ENCODE measurements around the gene AP3S2. TPM values are rescaled to one million over a fixed set of nuclear protein-coding genes. Genes with fewer than 3 reads are reported as not detected.
A peak's percentile ranks its signal among the peaks of the same experiment; 100 is the strongest.

The AP3S2 gene
- total RNA-seq, 2 experiments from 2014 or later = 28.3 to 30.3 TPM

DNA sequence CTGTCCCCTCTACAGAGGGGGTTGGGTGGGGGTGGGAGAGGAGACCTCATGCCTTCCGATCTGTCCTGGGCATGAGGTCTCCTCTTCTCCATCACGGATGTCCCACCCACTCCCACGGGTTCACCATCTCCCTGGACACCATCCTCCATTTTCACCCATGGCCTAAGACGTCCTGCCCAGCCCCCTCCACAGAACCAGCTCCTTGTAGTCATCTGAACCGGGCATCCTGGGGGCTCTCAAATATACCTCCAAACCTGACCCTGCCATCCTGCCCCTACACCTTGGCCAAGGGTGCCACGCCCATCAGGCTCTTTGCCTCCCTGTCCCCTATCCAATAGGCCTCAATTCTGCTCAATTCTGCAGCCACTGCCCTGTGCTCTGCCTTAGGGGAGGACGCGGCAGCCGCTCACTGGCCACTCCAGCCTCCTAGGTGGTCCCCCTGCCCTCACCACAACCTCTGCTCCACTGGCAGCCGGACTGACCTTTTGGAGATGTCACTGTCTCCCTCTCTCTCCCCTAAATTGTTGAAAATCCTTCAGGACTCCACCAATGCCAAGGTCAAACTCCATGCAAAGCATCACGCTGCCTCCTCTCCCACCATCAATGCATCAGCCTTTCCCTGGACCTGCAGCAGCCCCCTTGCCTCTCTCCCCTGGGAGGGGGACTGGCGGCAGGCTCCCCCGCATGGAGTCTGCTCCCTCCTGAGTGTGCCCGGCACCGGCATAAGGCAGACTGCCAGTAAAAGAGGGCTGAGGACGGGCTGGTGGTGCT is 69.8 kb downstream of the AP3S2 start:
- Mint-ChIP-seq H3K4me1 (peaks cover 4% of the 10 kb centered on the region), H3K9me3 (no peaks in the 10 kb centered on the region), H3K27me3 (peaks cover 20% of the 10 kb centered on the region), H3K4me3 (no peak overlapping the region), H3K27ac (no peak overlapping the region), H3K36me3 (ENCODE audit: low read depth) (no peaks in the 10 kb centered on the region)
- DNase-seq = no peak
- ChIA-PET CTCF (no interaction called here), POLR2A (no interaction called here)

DNA sequence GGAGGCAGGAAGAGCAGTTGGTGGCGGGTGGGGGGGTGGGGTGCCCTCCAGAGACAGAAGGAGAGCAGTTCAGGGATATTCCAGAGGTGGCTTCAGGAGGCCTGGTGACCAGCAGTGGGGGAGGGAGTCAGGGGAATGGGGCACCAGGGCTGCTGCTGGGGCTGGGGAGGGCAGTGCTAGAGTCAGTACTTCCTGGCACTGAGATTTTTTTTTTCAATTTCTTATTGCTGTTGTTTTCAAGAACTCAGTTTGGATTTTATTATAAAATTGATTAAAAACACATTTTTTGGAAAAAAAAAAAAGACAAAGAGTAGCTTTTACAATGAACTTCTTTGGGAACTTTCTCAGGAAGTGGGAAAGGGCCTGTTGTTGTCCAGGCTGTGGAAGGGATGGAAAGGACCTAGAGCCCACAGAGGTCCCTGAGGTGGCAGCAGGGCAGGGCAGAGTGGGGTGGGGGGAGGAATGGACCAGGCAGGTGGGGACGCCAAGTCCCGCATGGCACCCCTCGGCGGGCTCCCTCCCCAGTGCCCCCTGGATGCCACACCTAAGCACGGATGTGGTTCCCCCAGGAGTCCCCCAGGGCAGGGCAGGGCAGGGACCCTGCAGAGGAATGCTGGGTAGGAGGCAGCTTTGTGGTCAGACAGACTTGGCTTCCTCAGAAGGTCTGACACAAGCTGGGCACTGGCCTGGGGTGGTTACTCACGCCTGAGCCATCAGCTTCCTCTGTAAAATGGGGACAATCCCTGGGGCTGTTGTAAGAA is 70.7 kb downstream of the AP3S2 start:
- POLR2A ChIA-PET = no interaction called here
- CTCF ChIA-PET = no interaction called here
- no peak for DNase-seq
- Mint-ChIP-seq H3K4me1 (peaks cover 4% of the 10 kb centered on the region), H3K9me3 (no peaks in the 10 kb centered on the region), H3K27me3 (peaks cover 22% of the 10 kb centered on the region), H3K4me3 (no peak overlapping the region), H3K27ac (no peak overlapping the region), H3K36me3 (ENCODE audit: low read depth) (no peaks in the 10 kb centered on the region)

DNA sequence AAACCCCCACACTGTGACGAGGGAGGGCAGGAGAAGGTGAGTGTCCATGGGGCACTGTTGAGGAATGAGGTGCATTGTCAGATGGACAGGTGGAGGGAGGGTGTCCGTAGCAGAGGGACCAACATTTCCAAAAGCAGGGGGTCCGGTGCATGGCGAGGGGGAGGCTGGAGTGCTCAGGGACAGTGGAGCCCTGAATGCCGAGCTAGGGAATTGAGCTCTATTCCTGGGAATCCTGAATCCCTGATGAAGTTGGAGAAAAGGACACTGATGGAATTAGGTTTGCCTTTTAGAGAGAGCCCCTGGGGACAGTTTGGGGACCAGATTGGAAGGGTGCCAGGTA is 71.2 kb downstream of the AP3S2 start:
- no peak overlapping the region for H3K4me3 Mint-ChIP-seq
- no peak overlapping the region for H3K27ac Mint-ChIP-seq
- no peaks in the 10 kb centered on the region for H3K36me3 Mint-ChIP-seq (ENCODE audit: low read depth)
- peaks cover 4% of the 10 kb centered on the region for H3K4me1 Mint-ChIP-seq
- CTCF ChIA-PET = no interaction called here
- DNase-seq = no peak
- H3K9me3 Mint-ChIP-seq = no peaks in the 10 kb centered on the region
- POLR2A ChIA-PET = no interaction called here
- H3K27me3 Mint-ChIP-seq = peaks cover 25% of the 10 kb centered on the region

DNA sequence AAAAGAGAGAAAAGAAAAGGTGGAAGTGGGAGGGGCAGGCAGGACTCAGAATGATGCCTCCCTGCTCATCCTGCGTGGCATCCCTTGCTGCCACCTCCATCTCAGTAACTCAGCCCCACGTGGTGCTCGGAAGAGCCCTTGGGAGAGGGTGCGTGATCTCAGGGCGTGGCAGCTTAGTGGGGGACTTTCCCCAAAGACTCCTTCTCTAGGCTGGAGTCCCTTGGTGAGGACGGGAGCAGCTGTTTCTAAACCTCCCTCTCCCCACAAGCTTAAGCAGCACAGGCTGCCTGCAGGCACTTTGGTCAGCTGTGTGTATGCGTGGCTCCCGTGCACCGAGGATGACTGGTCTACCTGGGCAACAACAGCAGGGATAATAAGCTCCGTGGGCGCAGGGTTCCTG is 71.8 kb downstream of the AP3S2 start:
- no peaks in the 10 kb centered on the region for H3K9me3 Mint-ChIP-seq
- no peak overlapping the region for H3K27ac Mint-ChIP-seq
- peaks cover 27% of the 10 kb centered on the region for H3K27me3 Mint-ChIP-seq
- POLR2A ChIA-PET = no interaction called here
- H3K4me1 Mint-ChIP-seq = peaks cover 4% of the 10 kb centered on the region
- no peak for DNase-seq
- no peaks in the 10 kb centered on the region for H3K36me3 Mint-ChIP-seq (ENCODE audit: low read depth)
- CTCF ChIA-PET = no interaction called here
- H3K4me3 Mint-ChIP-seq = no peak overlapping the region

DNA sequence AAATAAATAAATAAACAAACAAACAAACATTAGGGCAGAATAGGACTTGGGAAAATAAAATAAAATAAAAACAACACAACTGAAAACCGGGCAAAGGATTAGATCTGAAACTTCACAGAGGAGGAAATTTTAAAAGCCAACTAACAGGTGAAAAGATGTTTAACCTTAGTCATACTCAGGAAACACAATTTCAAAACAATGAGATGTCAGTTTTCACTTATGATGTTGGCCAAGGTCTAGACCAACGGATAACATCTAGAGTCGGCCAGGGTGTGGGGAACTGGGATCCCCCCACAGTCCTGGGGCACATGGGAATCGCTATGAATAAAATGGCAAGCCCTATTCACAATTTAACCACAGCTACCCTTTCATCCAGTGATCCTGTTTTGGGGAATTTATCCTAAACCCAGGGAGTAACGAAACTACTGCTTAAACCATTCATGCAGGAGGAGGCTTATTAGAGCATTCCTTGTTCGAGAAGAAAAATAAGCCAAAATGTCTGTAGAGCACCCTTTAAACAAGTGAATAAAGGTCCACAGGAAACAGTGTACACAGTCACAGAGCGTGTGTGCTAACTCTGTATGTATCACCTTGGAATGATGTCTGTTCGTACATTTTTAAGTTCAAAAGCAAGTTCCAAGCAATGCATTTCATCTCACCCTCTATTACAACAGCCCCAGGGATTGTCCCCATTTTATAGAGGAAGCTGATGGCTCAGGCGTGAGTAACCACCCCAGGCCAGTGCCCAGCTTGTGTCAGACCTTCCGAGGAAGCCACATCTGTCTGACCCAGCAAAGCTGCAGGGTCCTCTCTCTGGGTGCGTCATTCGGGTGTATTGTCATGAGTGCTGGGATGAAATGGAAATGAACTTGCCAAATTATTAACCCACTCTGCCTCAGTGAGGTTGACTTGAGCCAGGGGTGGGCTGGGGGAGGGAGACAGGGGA is 72.9 kb downstream of the AP3S2 start:
- Mint-ChIP-seq H3K27ac (no peak overlapping the region), H3K27me3 (peaks cover 35% of the 10 kb centered on the region), H3K4me3 (no peak overlapping the region), H3K36me3 (ENCODE audit: low read depth) (peaks cover 5% of the 10 kb centered on the region), H3K9me3 (no peaks in the 10 kb centered on the region), H3K4me1 (peaks cover 8% of the 10 kb centered on the region)
- CTCF ChIA-PET = no interaction called here
- DNase-seq = no peak
- POLR2A ChIA-PET = no interaction called here

DNA sequence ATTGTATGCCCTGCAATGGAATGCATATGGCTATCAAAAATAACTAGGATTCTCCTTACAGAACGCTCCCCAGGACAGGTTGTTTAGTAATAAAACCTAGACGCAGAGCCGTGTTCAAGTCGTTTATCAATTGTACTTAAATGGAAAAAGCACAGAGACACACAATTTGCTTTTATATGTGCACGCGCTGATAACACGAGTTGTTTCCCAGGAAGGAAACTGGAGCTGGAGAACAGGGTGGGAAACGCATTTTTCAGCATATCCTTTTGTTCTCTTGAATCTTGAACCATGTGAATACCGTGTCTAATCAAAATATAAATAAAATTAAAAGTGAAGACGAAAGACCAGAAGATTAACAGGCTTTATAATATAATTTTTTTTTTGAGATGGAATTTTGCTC is 75.5 kb downstream of the AP3S2 start:
- no peak overlapping the region for H3K4me3 Mint-ChIP-seq
- peaks cover 8% of the 10 kb centered on the region for H3K36me3 Mint-ChIP-seq (ENCODE audit: low read depth)
- peaks cover 46% of the 10 kb centered on the region for H3K27me3 Mint-ChIP-seq
- no peaks in the 10 kb centered on the region for H3K9me3 Mint-ChIP-seq
- no peak overlapping the region for H3K27ac Mint-ChIP-seq
- CTCF ChIA-PET = interaction anchor here (1.4 kb wide), 1 partner anchor 57 kb away, joined by 4 read pairs; no protein-coding TSS in a partner anchor
- H3K4me1 Mint-ChIP-seq = peaks cover 21% of the 10 kb centered on the region
- DNase-seq = no peak
- POLR2A ChIA-PET = interaction anchor here (0.5 kb wide), 1 partner anchor 162 kb away, joined by 3 read pairs; no protein-coding TSS in a partner anchor

DNA sequence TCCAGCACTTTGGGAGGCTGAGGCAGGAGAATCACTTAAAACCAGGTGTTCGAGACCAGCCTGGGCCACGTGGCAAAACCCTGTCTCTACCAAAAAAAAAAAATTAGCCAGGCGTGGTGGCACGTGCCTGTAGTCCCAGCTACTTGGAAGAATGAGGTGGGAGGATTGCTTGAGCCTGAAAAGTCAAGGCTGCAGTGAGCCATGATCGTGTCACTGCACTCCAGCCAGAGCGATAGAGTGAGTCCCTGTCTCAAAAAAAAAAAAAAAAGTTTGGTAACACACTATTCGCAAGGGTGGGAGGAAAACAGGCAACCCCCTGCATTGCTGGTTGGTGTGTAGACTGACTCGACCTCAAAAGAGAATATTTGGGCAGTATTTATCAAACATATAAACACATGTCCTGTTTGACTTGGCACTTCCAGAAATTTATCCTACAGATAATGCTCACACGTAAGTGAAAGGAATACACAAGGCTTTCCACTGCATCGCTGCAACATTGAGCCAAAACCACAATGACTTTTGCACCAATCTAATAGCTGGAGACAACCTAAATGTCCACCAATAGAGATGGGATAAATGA is 76.0 kb downstream of the AP3S2 start:
- H3K27me3 Mint-ChIP-seq = peaks cover 46% of the 10 kb centered on the region
- ChIA-PET CTCF (interaction anchor here (1.4 kb wide), 1 partner anchor 57 kb away, joined by 4 read pairs; no protein-coding TSS in a partner anchor), POLR2A (interaction anchor here (0.5 kb wide), 1 partner anchor 162 kb away, joined by 3 read pairs; no protein-coding TSS in a partner anchor)

DNA sequence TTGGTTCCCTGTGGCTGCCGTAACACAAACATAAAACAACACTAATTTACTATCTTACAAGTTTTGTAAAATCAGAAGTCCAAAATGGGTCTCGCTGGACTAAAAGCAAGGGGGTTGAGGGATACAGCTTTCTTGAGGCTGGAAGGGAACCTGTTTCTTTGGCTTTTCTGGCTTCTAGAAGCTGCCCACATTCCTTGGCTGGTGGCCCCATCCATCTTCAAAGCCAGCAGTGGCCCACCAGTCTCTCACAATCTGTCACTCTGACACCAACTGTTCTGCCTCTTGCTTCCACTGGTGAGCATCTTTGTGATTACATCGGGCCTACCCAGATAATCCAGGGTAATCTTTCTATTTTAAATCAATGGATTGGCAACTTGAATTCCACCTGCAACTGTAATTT is 78.0 kb downstream of the AP3S2 start:
- ChIA-PET POLR2A (no interaction called here), CTCF (no interaction called here)
- H3K36me3 Mint-ChIP-seq (ENCODE audit: low read depth) = peaks cover 8% of the 10 kb centered on the region
- no peak overlapping the region for H3K27ac Mint-ChIP-seq
- peak overlapping the region; percentile 67 for H3K4me3 Mint-ChIP-seq
- H3K9me3 Mint-ChIP-seq = no peaks in the 10 kb centered on the region
- H3K4me1 Mint-ChIP-seq = peaks cover 20% of the 10 kb centered on the region
- H3K27me3 Mint-ChIP-seq = peaks cover 32% of the 10 kb centered on the region
- DNase-seq = no peak

More for the DNA sequence above, 76.0 kb downstream of the AP3S2 start:
- Mint-ChIP-seq H3K4me3 (no peak overlapping the region), H3K9me3 (no peaks in the 10 kb centered on the region), H3K27ac (no peak overlapping the region), H3K4me1 (peaks cover 21% of the 10 kb centered on the region), H3K36me3 (ENCODE audit: low read depth) (peaks cover 8% of the 10 kb centered on the region)
- no peak for DNase-seq

DNA sequence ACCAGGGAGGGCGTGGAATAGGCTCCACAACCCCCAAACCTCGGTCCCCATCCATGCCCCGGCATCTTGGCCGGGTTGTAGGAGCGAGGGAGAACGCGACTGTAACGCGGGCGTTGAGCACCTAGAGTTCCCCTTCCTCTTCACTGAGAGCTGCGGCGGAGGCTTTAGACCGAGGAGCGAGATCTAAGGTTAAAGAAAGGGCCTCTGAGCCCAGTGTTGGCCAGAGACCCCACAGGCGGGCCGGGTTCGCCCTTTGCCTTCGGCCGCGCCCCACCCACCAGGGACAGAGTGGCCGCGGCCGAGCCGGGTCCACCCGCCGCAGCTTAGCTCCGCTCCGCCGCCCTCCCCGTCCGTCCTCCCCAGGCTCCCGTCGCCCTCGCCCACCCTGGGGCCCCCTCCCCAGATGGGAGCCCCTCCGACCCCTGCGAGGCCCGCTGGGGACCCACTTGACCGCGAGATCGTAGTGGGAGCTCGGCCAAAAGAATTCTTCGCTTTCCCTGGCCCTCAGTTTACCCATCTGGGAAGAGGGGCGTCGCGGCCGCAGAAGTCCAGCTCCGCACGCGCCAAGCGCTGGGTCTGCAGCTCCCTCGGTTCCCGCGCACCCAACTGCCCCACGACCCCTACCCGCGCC is 79.6 kb downstream of the AP3S2 start:
- no peak overlapping the region for H3K27ac Mint-ChIP-seq

DNA sequence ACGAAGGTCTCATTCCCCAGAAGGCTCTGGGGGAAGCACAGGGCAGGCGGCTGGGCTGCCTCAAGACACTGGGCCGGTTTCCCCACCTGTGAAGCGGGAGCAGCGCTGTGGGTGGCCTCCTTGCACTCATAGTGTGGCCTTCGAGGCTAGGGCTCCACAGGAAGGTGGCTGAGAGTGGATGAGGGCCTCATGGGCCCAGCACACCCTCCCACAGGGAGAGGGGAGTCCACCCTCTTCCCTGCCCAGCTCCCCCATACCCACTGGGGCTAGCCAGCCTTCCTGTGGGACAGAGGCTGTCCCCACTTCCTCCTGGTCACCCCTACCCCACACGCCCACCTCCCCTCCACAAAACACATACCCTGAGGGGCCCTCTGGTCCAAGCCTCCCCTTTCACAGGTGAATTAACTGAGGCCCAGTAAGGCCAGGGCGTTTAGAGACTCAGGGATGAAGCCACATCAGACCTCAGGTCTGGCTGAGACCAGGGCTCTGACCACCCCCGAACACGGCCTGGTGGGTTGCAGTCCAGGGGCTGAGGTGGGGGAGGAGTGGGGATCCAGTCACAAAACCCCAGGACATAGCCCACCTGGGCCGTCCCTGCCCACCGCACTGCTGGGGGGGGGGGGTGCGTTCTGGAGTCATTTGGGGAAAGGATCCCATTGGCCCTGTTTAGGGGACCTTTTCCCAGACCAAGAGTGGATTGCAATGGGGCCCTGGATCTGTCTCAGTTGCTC is 80.2 kb downstream of the AP3S2 start:
- Mint-ChIP-seq H3K27me3 (peaks cover 28% of the 10 kb centered on the region), H3K9me3 (no peaks in the 10 kb centered on the region), H3K4me3 (peak overlapping the region; percentile 60), H3K36me3 (ENCODE audit: low read depth) (peaks cover 8% of the 10 kb centered on the region), H3K4me1 (peaks cover 17% of the 10 kb centered on the region), H3K27ac (no peak overlapping the region)
- ChIA-PET CTCF (interaction anchor here (1.4 kb wide), 1 partner anchor 61 kb away, joined by 4 read pairs; no protein-coding TSS in a partner anchor), POLR2A (no interaction called here)
- DNase-seq = no peak

More for the DNA sequence above, 79.6 kb downstream of the AP3S2 start:
- ChIA-PET POLR2A (interaction anchor here (1.0 kb wide), 2 partner anchors 9 to 62 kb away, joined by 3 to 4 read pairs; no protein-coding TSS in a partner anchor), CTCF (interaction anchor here (0.6 to 1.4 kb wide), 4 partner anchors 41 to 74 kb away, joined by 3 to 4 read pairs (median 3); no protein-coding TSS in a partner anchor)
- Mint-ChIP-seq H3K4me3 (peak overlapping the region; percentile 67), H3K27me3 (peaks cover 28% of the 10 kb centered on the region), H3K9me3 (no peaks in the 10 kb centered on the region), H3K4me1 (peaks cover 17% of the 10 kb centered on the region), H3K36me3 (ENCODE audit: low read depth) (peaks cover 8% of the 10 kb centered on the region)
- DNase-seq = no peak

DNA sequence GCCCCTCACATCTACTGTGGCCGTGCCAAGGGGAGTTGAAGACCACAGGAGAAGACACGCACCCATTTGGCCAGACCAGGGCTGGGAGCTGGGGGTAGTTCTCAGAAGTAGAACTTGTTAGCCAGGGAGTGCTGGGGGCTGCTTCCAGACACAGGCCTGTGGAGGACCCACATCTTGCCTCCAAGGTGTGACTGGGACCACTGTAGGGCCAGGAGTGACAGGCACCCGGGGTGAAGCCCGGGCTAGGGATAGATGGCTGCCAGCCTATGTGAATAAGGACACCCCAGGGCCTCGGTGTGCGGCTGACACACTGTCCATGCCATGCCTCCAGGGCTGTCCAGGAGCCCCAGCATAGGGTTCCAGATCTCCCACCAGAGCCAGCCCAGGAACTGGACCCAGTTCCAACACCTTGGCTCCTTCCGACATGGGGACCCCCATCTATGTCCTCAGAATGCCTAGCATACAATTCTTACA is 80.9 kb downstream of the AP3S2 start:
- peaks cover 17% of the 10 kb centered on the region for H3K4me1 Mint-ChIP-seq
- DNase-seq = no peak
- peaks cover 8% of the 10 kb centered on the region for H3K36me3 Mint-ChIP-seq (ENCODE audit: low read depth)
- ChIA-PET POLR2A (no interaction called here), CTCF (no interaction called here)
- no peaks in the 10 kb centered on the region for H3K9me3 Mint-ChIP-seq
- H3K4me3 Mint-ChIP-seq = no peak overlapping the region
- H3K27ac Mint-ChIP-seq = no peak overlapping the region
- H3K27me3 Mint-ChIP-seq = peaks cover 23% of the 10 kb centered on the region
